Caco-2 (cell line): ENCODE data around the gene MYB. TPM values are rescaled to one million over a fixed set of nuclear protein-coding genes. Genes with fewer than 3 reads are reported as not detected.

ENCODE experiments used
- BruUV-seq: library from RNA; stranded (reverse); fragments of 400-500 nt; replicated peaks from 2 replicates; lab custom pipeline; 2021; lab: Mats Ljungman, UMichigan
- CTCF ChIA-PET: fragments of 300-600 bp; sonication (Branson Sonifier 250); formaldehyde crosslinking; loops from one replicate; lab custom pipeline; 2022; ENCODE audit warnings: antibody characterized with exemption; lab: Charles Lee
- POLR2A ChIA-PET: fragments of 300-600 bp; sonication (Branson Sonifier 250); formaldehyde crosslinking; loops from one replicate; lab custom pipeline; 2022; ENCODE audit warnings: antibody characterized with exemption; lab: Charles Lee
- DNase-seq, 2 experiments: peaks; one replicate each; pipeline versions ENCODE4 v3.0.0 to v3.0.0-alpha.2; 2020 to 2022
- H3K27me3 ChIP-seq: replicated peaks from 2 replicates; pipeline ENCODE4 v1.6.0; 2011; ENCODE audit warnings: low read length; ENCODE audit not compliant: control insufficient read depth, insufficient read depth
- H3K36me3 ChIP-seq: 2 replicates; pipeline ENCODE4 v1.5.1; 2011; ENCODE audit warnings: low read length; ENCODE audit not compliant: control insufficient read depth, insufficient read depth
- H3K4me1 ChIP-seq: fragments of 250-450 bp; sonication (Bioruptor Pico); 2 replicates; pipeline ENCODE4 v1.5.1; 2020; ENCODE audit warnings: mild to moderate bottlenecking
- H3K4me3 ChIP-seq: 2 replicates; pipeline ENCODE4 v1.5.1; 2011; ENCODE audit warnings: low read depth, mild to moderate bottlenecking, control low read depth, low read length
- H3K9me3 ChIP-seq: fragments of 250-450 bp; sonication (Bioruptor Pico); 2 replicates; pipeline ENCODE4 v1.5.1; 2020; ENCODE audit warnings: mild to moderate bottlenecking, moderate library complexity
- H3K27ac Mint-ChIP-seq: one replicate; pipeline ENCODE4 v1.8.0; 2022; ENCODE audit warnings: mixed read lengths; ENCODE audit not compliant: unreplicated experiment
- H3K27me3 Mint-ChIP-seq: one replicate; pipeline ENCODE4 v1.8.0; 2022; ENCODE audit warnings: mixed read lengths; ENCODE audit not compliant: insufficient read depth, unreplicated experiment
- H3K36me3 Mint-ChIP-seq: one replicate; pipeline ENCODE4 v1.8.0; 2022; ENCODE audit warnings: mild to moderate bottlenecking, mixed read lengths; ENCODE audit not compliant: insufficient read depth, unreplicated experiment
- H3K4me1 Mint-ChIP-seq: one replicate; pipeline ENCODE4 v1.8.0; 2022; ENCODE audit warnings: low read depth, mixed read lengths; ENCODE audit not compliant: unreplicated experiment
- H3K4me3 Mint-ChIP-seq: one replicate; pipeline ENCODE4 v1.8.0; 2022; ENCODE audit warnings: mild to moderate bottlenecking, moderate library complexity, mixed read lengths; ENCODE audit not compliant: unreplicated experiment
- H3K9me3 Mint-ChIP-seq: one replicate; pipeline ENCODE4 v1.8.0; 2022; ENCODE audit warnings: mixed read lengths; ENCODE audit not compliant: unreplicated experiment
- CTCF ChIP-seq, 2 experiments: fragments of 200-600 bp in 1 of 2; IDR thresholded peaks; 1 replicate in 1 of 2; 2 replicates in 1 of 2; pipeline versions ENCODE4 v1.5.1 to v1.8.0; 2011 to 2022; ENCODE audit warnings: antibody characterized with exemption in 1 of 2, control low read depth in 1 of 2, inconsistent platforms in 1 of 2, low read depth in 1 of 2, low read length in 1 of 2, mild to moderate bottlenecking in 1 of 2, moderate library complexity in 1 of 2; ENCODE audit not compliant: insufficient read depth in 1 of 2, severe bottlenecking in 1 of 2, unreplicated experiment in 1 of 2
- intact Hi-C: fragments of 100-400 bp; cut with micrococcal nuclease; formaldehyde crosslinking; loops from one replicate; pipeline ENCODE4 v1.10.0; 2022; ENCODE audit not compliant: unreplicated experiment
- total RNA-seq: library from RNA; stranded (reverse); gene quantifications from 2 replicates; pipeline ENCODE4 v1.2.3, GENCODE V29; 2022

The MYB gene
- total RNA-seq, 1 experiment from 2014 or later, result 2.7 TPM

- peaks cover 12% of the 10 kb centered on the region for H3K27me3 Mint-ChIP-seq
- Histone ChIP-seq H3K36me3 (no peaks in the 10 kb centered on the region), H3K4me3 (no peak overlapping the region), H3K9me3 (no peaks in the 10 kb centered on the region), H3K4me1 (no peaks in the 10 kb centered on the region), H3K27me3 (no peaks in the 10 kb centered on the region)
- ChIA-PET CTCF (interaction anchor here (0.7 kb wide), 1 partner anchor 176 kb away, joined by 3 read pairs; no protein-coding TSS in a partner anchor), POLR2A (no interaction called here)
- no peaks in the 10 kb centered on the region for H3K4me1 Mint-ChIP-seq
- TF ChIP-seq CTCF (IDR thresholded peaks at IDR 0.05; ENCODE audit: insufficient read depth in 1 of 2, low read depth in 1 of 2, low read length in 1 of 2, severe bottlenecking in 1 of 2, unreplicated experiment in 1 of 2), result no peak
- DNase-seq, result no peak
- intact Hi-C loops, result no loop called here
- no peaks in the 10 kb centered on the region for H3K9me3 Mint-ChIP-seq
- H3K4me3 Mint-ChIP-seq, result no peak overlapping the region
- H3K27ac Mint-ChIP-seq, result no peak overlapping the region
- peaks cover 1% of the 10 kb centered on the region for H3K36me3 Mint-ChIP-seq
- no TSS peak for BruUV-seq
These were observed 22.7 kb upstream of the MYB start for GRCh38 chr6:135158397-135158796.

GRCh38 chr6:135159531-135159930 is 21.6 kb upstream of the MYB start:
- H3K27me3 ChIP-seq, result no peaks in the 10 kb centered on the region
- H3K4me1 ChIP-seq, result no peaks in the 10 kb centered on the region
- Mint-ChIP-seq H3K27ac (no peak overlapping the region), H3K4me1 (no peaks in the 10 kb centered on the region), H3K9me3 (no peaks in the 10 kb centered on the region), H3K4me3 (no peak overlapping the region), H3K36me3 (no peaks in the 10 kb centered on the region), H3K27me3 (peaks cover 8% of the 10 kb centered on the region)
- no TSS peak for BruUV-seq
- TF ChIP-seq CTCF (IDR thresholded peaks at IDR 0.05; ENCODE audit: insufficient read depth in 1 of 2, low read depth in 1 of 2, low read length in 1 of 2, severe bottlenecking in 1 of 2, unreplicated experiment in 1 of 2), result no peak
- H3K36me3 ChIP-seq, result no peaks in the 10 kb centered on the region
- ChIA-PET POLR2A (no interaction called here), CTCF (interaction anchor here (0.7 kb wide), 1 partner anchor 257 kb away, joined by 4 read pairs; no protein-coding TSS in a partner anchor)
- DNase-seq, result no peak
- H3K9me3 ChIP-seq, result no peaks in the 10 kb centered on the region
- no peak overlapping the region for H3K4me3 ChIP-seq
- intact Hi-C loops, result no loop called here

- DNase-seq, result no peak
- Mint-ChIP-seq H3K27ac (no peak overlapping the region), H3K9me3 (no peaks in the 10 kb centered on the region), H3K36me3 (no peaks in the 10 kb centered on the region), H3K27me3 (peaks cover 5% of the 10 kb centered on the region), H3K4me1 (no peaks in the 10 kb centered on the region), H3K4me3 (no peak overlapping the region)
- no TSS peak for BruUV-seq
- no peaks in the 10 kb centered on the region for H3K27me3 ChIP-seq
- POLR2A ChIA-PET, result no interaction called here
- intact Hi-C loops, result no loop called here
- H3K4me3 ChIP-seq, result no peak overlapping the region
- TF ChIP-seq CTCF (IDR thresholded peaks at IDR 0.05; ENCODE audit: insufficient read depth in 1 of 2, low read depth in 1 of 2, low read length in 1 of 2, severe bottlenecking in 1 of 2, unreplicated experiment in 1 of 2), result no peak
- H3K4me1 ChIP-seq, result no peaks in the 10 kb centered on the region
- H3K36me3 ChIP-seq, result no peaks in the 10 kb centered on the region
- CTCF ChIA-PET, result no interaction called here
- no peaks in the 10 kb centered on the region for H3K9me3 ChIP-seq
These were observed 19.4 kb upstream of the MYB start for GRCh38 chr6:135161411-135162395.
